IMR-90 (cell line): ENCODE measurements around the gene GSK3B. TPM values are rescaled to one million over a fixed set of nuclear protein-coding genes. Genes with fewer than 3 reads are reported as not detected.
A peak's percentile ranks its signal among the peaks of the same experiment; 100 is the strongest.

Source experiments
- ATAC-seq: fragments of 200-7000 bp; cut with Tn5 transposase; 2 replicates; pipeline ENCODE4 v1.9.1; 2020; ENCODE audit warnings: low read depth, mild to moderate bottlenecking, moderate library complexity
- BruUV-seq: library from RNA; stranded (reverse); fragments of 400-500 nt; replicated peaks from 2 replicates; lab custom pipeline; 2021; lab: Mats Ljungman, UMichigan
- CTCF ChIA-PET: fragments of 300-600 bp; formaldehyde crosslinking; extraction: SDS; loops from one replicate; lab custom pipeline; 2021; ENCODE audit warnings: antibody characterized with exemption; lab: Yijun Ruan, JAX
- POLR2A ChIA-PET: fragments of 300-600 bp; sonication (Branson Sonifier 250); formaldehyde crosslinking; loops from one replicate; lab custom pipeline; 2022; ENCODE audit warnings: antibody characterized with exemption; ENCODE audit not compliant: unreplicated experiment; lab: Charles Lee
- DNase-seq: peaks from one replicate; pipeline ENCODE4 v3.0.0; 2013
- H2AFZ ChIP-seq: replicated peaks from 2 replicates; pipeline ENCODE3; 2013; ENCODE audit warnings: low read length, mild to moderate bottlenecking; ENCODE audit not compliant: poor library complexity
- H2AK5ac ChIP-seq: 2 replicates; pipeline ENCODE4 v1.6.1; 2013; ENCODE audit warnings: low read depth, low read length, inconsistent platforms
- H2AK9ac ChIP-seq: replicated peaks from 2 replicates; pipeline ENCODE3; 2013; ENCODE audit warnings: mild to moderate bottlenecking, low read depth, low read length, moderate library complexity; ENCODE audit not compliant: poor library complexity
- H2BK120ac ChIP-seq: 2 replicates; pipeline ENCODE4 v1.6.1; 2013; ENCODE audit warnings: low read depth, low read length, inconsistent platforms
- H2BK15ac ChIP-seq: 3 replicates; pipeline ENCODE4 v1.6.1; 2013; ENCODE audit warnings: low read depth, low read length, inconsistent platforms
- H2BK20ac ChIP-seq: 2 replicates; pipeline ENCODE4 v1.6.1; 2013; ENCODE audit warnings: low read depth, mild to moderate bottlenecking, inconsistent platforms, low read length, moderate library complexity
- H2BK5ac ChIP-seq: 2 replicates; pipeline ENCODE4 v1.6.1; 2013; ENCODE audit warnings: mild to moderate bottlenecking, low read depth, low read length, inconsistent platforms; ENCODE audit not compliant: poor library complexity, severe bottlenecking
- H3K14ac ChIP-seq: replicated peaks from 2 replicates; pipeline ENCODE4 v1.6.1; 2013; ENCODE audit warnings: low read depth, low read length, inconsistent platforms
- H3K18ac ChIP-seq: 2 replicates; pipeline ENCODE4 v1.6.1; 2013; ENCODE audit warnings: low read depth, low read length, control low read depth
- H3K23ac ChIP-seq: 2 replicates; pipeline ENCODE4 v1.6.1; 2013; ENCODE audit warnings: low read depth, low read length, inconsistent platforms
- H3K27ac ChIP-seq: 2 replicates; pipeline ENCODE4 v1.5.1; 2013; ENCODE audit warnings: mild to moderate bottlenecking, control low read depth, low read length; ENCODE audit not compliant: insufficient read depth
- H3K27me3 ChIP-seq: 2 replicates; pipeline ENCODE4 v1.6.1; 2013; ENCODE audit warnings: low read length; ENCODE audit not compliant: control insufficient read depth, insufficient read depth
- H3K36me3 ChIP-seq: 2 replicates; pipeline ENCODE4 v1.6.1; 2013; ENCODE audit warnings: low read length, mixed read lengths; ENCODE audit not compliant: control insufficient read depth, insufficient read depth
- H3K4ac ChIP-seq: 2 replicates; pipeline ENCODE4 v1.6.1; 2013; ENCODE audit warnings: low read depth, low read length, inconsistent platforms
- H3K4me1 ChIP-seq: 2 replicates; pipeline ENCODE4 v1.6.1; 2013; ENCODE audit warnings: low read length, mixed read lengths; ENCODE audit not compliant: control insufficient read depth, insufficient read depth
- H3K4me2 ChIP-seq: 2 replicates; pipeline ENCODE4 v1.6.1; 2013; ENCODE audit warnings: low read depth, mild to moderate bottlenecking, control low read depth, low read length, moderate library complexity
- H3K4me3 ChIP-seq: 2 replicates; pipeline ENCODE4 v1.5.1; 2013; ENCODE audit warnings: low read depth, mild to moderate bottlenecking, control low read depth, low read length, moderate library complexity; ENCODE audit not compliant: insufficient read depth
- H3K56ac ChIP-seq: 2 replicates; pipeline ENCODE4 v1.6.1; 2013; ENCODE audit warnings: low read length, inconsistent platforms; ENCODE audit not compliant: insufficient read depth; ENCODE audit errors: extremely low read depth
- H3K79me1 ChIP-seq, 2 experiments: 2 replicates each; pipeline ENCODE4 v1.6.1; 2013; ENCODE audit warnings: low read length in 2 of 2, inconsistent platforms in 1 of 2, low read depth in 1 of 2
- H3K9ac ChIP-seq: 2 replicates; pipeline ENCODE4 v1.6.1; 2013; ENCODE audit warnings: low read depth, low read length, control low read depth
- H3K9me1 ChIP-seq: 2 replicates; pipeline ENCODE4 v1.6.1; 2013; ENCODE audit warnings: low read length, inconsistent platforms; ENCODE audit not compliant: insufficient read depth
- H3K9me3 ChIP-seq: 2 replicates; pipeline ENCODE4 v1.6.1; 2013; ENCODE audit warnings: low read length; ENCODE audit not compliant: control insufficient read depth, insufficient read depth
- H4K20me1 ChIP-seq: 2 replicates; pipeline ENCODE4 v1.6.1; 2013; ENCODE audit warnings: low read length, inconsistent platforms; ENCODE audit not compliant: insufficient read depth
- H4K5ac ChIP-seq: 2 replicates; pipeline ENCODE4 v1.6.1; 2013; ENCODE audit warnings: mild to moderate bottlenecking, low read depth, low read length, control low read depth
- H4K8ac ChIP-seq, 2 experiments: 2 replicates each; pipeline ENCODE4 v1.6.1; 2013; ENCODE audit warnings: low read depth in 2 of 2, low read length in 2 of 2, control low read depth in 1 of 2, inconsistent platforms in 1 of 2
- H4K91ac ChIP-seq: 2 replicates; pipeline ENCODE4 v1.6.1; 2013; ENCODE audit warnings: low read depth, low read length, inconsistent platforms; ENCODE audit not compliant: insufficient read depth
- ELK1 ChIP-seq: fragments of 150-350 bp; IDR thresholded peaks from 2 replicates; pipeline ENCODE4 v1.6.1; 2016; ENCODE audit warnings: low read depth, mild to moderate bottlenecking, low read length, moderate library complexity, borderline replicate concordance
- MAFK ChIP-seq: IDR thresholded peaks from 2 replicates; pipeline ENCODE4 v1.6.1; 2012; ENCODE audit warnings: low read depth, low read length, improper control_type of control experiment
- WGBS, 2 experiments: methylation state at CpG; one replicate each; pipeline versions ENCODE4 v1.1.5 to v1.1.7; 2013; ENCODE audit warnings: missing lambda C conversion rate in 2 of 2; ENCODE audit not compliant: insufficient read length in 1 of 2; ENCODE audit errors: extremely low coverage in 2 of 2; 5-methylcytosine and 5-hydroxymethylcytosine counted together
- dilution Hi-C: fragments of 300-500 bp; cut with HindIII; formaldehyde crosslinking; loops from one replicate; pipeline ENCODE4 v1.14.3; 2018; ENCODE audit warnings: low sequenced_read_pairs; ENCODE audit not compliant: unreplicated experiment
- in situ Hi-C: fragments of 300-500 bp; cut with MboI; formaldehyde crosslinking; loops from 3 replicates; pipeline ENCODE4 v1.14.3; 2019; ENCODE audit warnings: low sequenced_read_pairs, inconsistent platforms, mixed read lengths
- intact Hi-C: fragments of 100-400 bp; cut with micrococcal nuclease; formaldehyde crosslinking; loops from 2 replicates; pipeline ENCODE4 v1.10.0; 2022
- polyA plus RNA-seq, 3 experiments: library from polyadenylated mRNA; depleted of rRNA; stranded (reverse); fragments of >200 nt; gene quantifications; 2 replicates each; pipeline ENCODE4 v1.2.3, GENCODE V29; 2012; ENCODE audit warnings: low replicate concordance in 1 of 3
- total RNA-seq: library from RNA; depleted of rRNA; stranded (reverse); fragments of >200 nt; gene quantifications from 2 replicates; pipeline ENCODE4 v1.2.3, GENCODE V29; 2012

The GSK3B gene
- total and polyA plus RNA-seq, 2 of the 4 experiments (the other 2 are of a cell fraction), result 19.2 to 33.2 TPM

- dilution Hi-C loops (no loop called here), intact Hi-C loops (no loop called here), in situ Hi-C loops (no loop called here)
- Histone ChIP-seq H3K56ac (no peak overlapping the region), H4K20me1 (no peaks in the 10 kb centered on the region), H3K36me3 (peaks cover 7% of the 10 kb centered on the region), H3K18ac (no peak overlapping the region), H3K79me1 (peaks cover 0 to 9% of the 10 kb centered on the region in 2 experiments; a peak in 2 of 4 replicates), H3K4me2 (no peak overlapping the region), H3K9ac (no peak overlapping the region), H3K4ac (no peak overlapping the region), H3K27me3 (no peaks in the 10 kb centered on the region), H3K9me3 (no peaks in the 10 kb centered on the region), H3K27ac (no peak overlapping the region), H2BK15ac (no peak overlapping the region), H3K4me1 (no peaks in the 10 kb centered on the region), H2AFZ (no peak overlapping the region), H2AK9ac (no peak overlapping the region), H4K91ac (no peak overlapping the region), H3K14ac (no peak overlapping the region), H2BK120ac (no peak overlapping the region), H4K8ac (no peak overlapping the region), H3K4me3 (no peak overlapping the region), H4K5ac (no peak overlapping the region), H3K23ac (no peak overlapping the region), H3K9me1 (0 out of 2 replicates have a peak, but pooled peaks cover 3% of the 10 kb centered on the region), H2BK20ac (no peak overlapping the region), H2BK5ac (no peak overlapping the region), H2AK5ac (no peak overlapping the region)
- CTCF ChIA-PET, result interaction anchor here (0.6 to 0.9 kb wide), 2 partner anchors 9 to 66 kb away, joined by 3 to 4 read pairs; no protein-coding TSS in a partner anchor
- POLR2A ChIA-PET, result no interaction called here
- TF ChIP-seq ELK1 (no peak), MAFK (peak; percentile 63)
- ATAC-seq (no peak), DNase-seq (no peak)
- BruUV-seq, result no TSS peak
- no CpG with 5 or more reads among the region's 1 CpG for WGBS, 2 experiments
Observed at GRCh38 chr3:119901148-119901547, 193.1 kb downstream of the GSK3B start.
